Subcutaneous abdominal adipose tissue (tissue), 5 donors: ENCODE results near the gene TPK1.

Experiments used
- H3K27ac ChIP-seq: one replicate; pipeline ENCODE4 v1.7.0; 2013; ENCODE audit warnings: low read depth, mild to moderate bottlenecking, inconsistent platforms, low read length, moderate library complexity
- H3K27me3 ChIP-seq, 5 donors: one replicate each; pipeline ENCODE4 v1.7.0; 2013; ENCODE audit warnings: low read length in 5 of 5, inconsistent platforms in 1 of 5; ENCODE audit not compliant: control insufficient read depth in 5 of 5, insufficient read depth in 4 of 5
- H3K36me3 ChIP-seq, 5 donors: one replicate each; pipeline ENCODE4 v1.7.0; 2013; ENCODE audit warnings: low read length in 5 of 5; ENCODE audit not compliant: control insufficient read depth in 5 of 5, insufficient read depth in 5 of 5
- H3K4me1 ChIP-seq, 5 donors: one replicate each; pipeline ENCODE4 v1.7.0; 2013; ENCODE audit warnings: low read length in 5 of 5, mild to moderate bottlenecking in 3 of 5, moderate library complexity in 1 of 5; ENCODE audit not compliant: control insufficient read depth in 5 of 5, insufficient read depth in 5 of 5
- H3K4me3 ChIP-seq, 5 donors: one replicate each; pipeline ENCODE4 v1.7.0; 2013; ENCODE audit warnings: low read length in 5 of 5, low read depth in 1 of 5
- H3K9ac ChIP-seq, 5 donors: one replicate each; pipeline ENCODE4 v1.7.0; 2013; ENCODE audit warnings: low read length in 5 of 5, mild to moderate bottlenecking in 4 of 5, moderate library complexity in 3 of 5
- H3K9me3 ChIP-seq, 5 donors: one replicate each; pipeline ENCODE4 v1.7.0; 2013; ENCODE audit warnings: low read length in 5 of 5; ENCODE audit not compliant: control insufficient read depth in 5 of 5
- donor health status: healthy.
- donor health status: healthy.
- donor health status: healthy.
- donor health status: healthy.
- donor health status: healthy.

Gene TPK1

DNA sequence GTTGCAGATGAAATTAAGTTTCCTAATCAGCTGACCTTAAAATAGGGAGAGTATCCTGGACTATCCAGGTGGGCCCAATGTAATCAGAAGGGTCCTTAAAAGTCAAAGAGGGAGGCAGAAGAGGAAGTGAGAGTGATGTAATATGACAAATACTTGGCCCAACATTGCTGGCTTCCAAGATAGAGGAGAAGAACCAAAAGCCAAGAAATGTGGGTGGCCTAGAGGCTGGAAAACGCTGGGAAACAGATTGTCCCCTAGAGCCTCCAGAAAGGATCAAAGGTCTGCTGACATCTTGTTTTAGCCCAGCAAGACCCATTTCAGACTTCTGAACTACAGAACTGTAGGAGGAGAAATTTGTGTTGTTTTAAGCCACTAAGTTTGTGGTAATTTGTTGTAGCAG lies 352.7 kb downstream of the TPK1 start:
- Histone ChIP-seq H3K4me1 (peaks cover 0 to 2% (median 0%) of the 10 kb centered on the region in 5 donors), H3K36me3 (no peaks in the 10 kb centered on the region), H3K4me3 (no peak overlapping the region), H3K9ac (no peak overlapping the region), H3K9me3 (peaks cover 0 to 3% (median 0%) of the 10 kb centered on the region in 5 donors), H3K27me3 (no peaks in the 10 kb centered on the region), H3K27ac (no peak overlapping the region)

DNA sequence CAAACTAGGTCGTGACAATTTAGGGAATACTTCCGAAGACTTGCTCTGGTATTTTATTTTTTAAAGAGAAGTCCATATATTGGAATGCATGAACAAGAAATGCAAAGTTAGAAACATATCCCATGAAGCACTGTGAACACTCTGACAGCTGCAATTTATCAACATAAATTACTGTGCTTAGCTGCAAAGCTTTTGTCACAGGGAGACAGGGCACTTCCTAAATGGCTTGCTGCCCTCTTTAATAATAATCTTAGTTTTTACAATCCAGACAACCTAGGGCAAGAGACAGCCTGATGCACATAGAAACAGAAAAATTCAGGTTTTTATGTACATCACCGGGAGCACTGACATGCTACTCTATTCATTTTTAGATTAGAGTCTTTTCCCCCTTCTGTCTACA lies 354.0 kb downstream of the TPK1 start:
- Histone ChIP-seq H3K9ac (no peak overlapping the region), H3K27me3 (no peaks in the 10 kb centered on the region), H3K9me3 (peaks cover 0 to 3% (median 0%) of the 10 kb centered on the region in 5 donors), H3K27ac (no peak overlapping the region), H3K4me1 (peaks cover 0 to 2% (median 0%) of the 10 kb centered on the region in 5 donors), H3K4me3 (no peak overlapping the region), H3K36me3 (no peaks in the 10 kb centered on the region)

DNA sequence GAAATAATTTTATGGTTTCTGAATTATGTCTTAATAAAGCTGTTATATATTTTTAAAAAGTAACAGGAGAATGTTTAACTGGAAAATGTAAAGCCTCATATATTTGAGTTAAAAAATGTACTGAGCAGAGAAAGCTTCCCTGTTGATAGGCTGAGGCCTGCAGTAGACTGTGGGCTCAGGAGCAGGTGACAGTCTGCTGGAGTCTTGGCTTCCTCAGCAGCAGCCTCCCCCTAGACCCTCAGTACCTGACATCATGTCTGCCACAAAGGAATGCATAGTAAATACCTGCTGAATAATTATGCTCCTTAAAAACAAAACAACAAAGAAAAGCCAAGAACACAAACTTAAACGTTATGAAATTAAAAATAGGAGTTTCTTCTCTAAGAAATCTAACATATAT lies 358.5 kb downstream of the TPK1 start:
- no peaks in the 10 kb centered on the region for H3K9me3 ChIP-seq
- no peak overlapping the region for H3K27ac ChIP-seq
- H3K4me3 ChIP-seq: no peak overlapping the region
- H3K27me3 ChIP-seq: no peaks in the 10 kb centered on the region
- no peak overlapping the region for H3K9ac ChIP-seq
- no peaks in the 10 kb centered on the region for H3K36me3 ChIP-seq
- peaks cover 0 to 2% (median 0%) of the 10 kb centered on the region in 5 donors for H3K4me1 ChIP-seq

DNA sequence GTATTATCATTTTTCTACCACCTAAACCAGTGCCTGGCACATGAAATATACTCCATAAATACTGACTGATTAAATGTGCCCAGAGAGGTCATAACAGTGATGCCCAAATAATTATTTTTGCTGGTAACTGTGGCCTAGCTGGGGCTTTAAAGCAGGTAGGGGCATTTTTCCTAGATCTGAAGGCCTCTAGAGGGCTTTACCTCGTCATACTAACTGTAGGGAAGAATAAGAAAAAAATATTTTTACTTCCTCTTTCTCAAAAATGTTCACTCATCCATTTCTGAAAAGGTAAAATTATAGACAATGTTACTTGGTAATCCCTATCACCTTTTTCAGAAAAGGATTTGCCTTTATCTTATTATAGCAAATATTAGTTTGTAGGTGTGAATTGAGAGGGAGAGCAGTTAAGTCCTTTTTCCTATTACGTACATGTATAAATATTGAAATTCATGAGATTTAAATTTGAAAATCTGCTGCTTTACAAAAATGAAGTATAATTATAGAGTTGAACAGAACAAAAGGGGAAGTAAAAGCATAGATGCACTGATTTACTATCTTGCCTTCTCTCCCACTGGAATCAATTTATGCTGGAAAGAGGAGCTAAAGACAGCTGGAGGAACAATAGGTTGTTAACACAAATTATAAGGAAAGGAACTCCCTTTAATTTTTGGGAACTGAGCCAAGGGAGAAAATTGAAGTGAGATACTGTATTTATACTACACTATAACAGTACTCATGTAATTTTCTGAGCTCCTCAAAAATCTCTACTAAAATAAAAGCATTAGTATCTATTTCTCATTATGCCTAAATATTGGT lies 360.8 kb downstream of the TPK1 start:
- no peaks in the 10 kb centered on the region for H3K36me3 ChIP-seq
- H3K4me1 ChIP-seq: no peaks in the 10 kb centered on the region
- no peaks in the 10 kb centered on the region for H3K9me3 ChIP-seq
- no peak overlapping the region for H3K9ac ChIP-seq
- no peak overlapping the region for H3K4me3 ChIP-seq
- H3K27me3 ChIP-seq: no peaks in the 10 kb centered on the region
- H3K27ac ChIP-seq: no peak overlapping the region

DNA sequence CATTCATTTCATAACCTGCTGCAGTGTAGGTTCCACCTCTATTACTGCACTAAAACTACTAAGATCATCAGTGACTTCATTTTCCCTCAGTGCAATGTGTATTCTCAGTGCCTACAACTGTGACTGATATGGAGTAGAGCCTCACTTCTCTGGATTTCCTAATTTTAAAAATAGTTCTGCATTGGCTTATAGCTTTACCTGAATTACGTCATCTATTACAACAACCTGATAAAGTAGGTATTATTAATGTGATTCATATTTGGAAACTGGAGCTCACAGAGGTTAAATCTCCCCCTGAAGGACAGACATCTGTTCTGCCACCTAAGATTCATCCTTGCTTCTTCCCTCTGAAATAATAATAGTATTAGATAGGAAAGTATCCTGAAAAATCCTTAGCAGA lies 361.5 kb downstream of the TPK1 start:
- no peaks in the 10 kb centered on the region for H3K27me3 ChIP-seq
- H3K4me3 ChIP-seq: no peak overlapping the region
- no peaks in the 10 kb centered on the region for H3K36me3 ChIP-seq
- no peaks in the 10 kb centered on the region for H3K4me1 ChIP-seq
- H3K27ac ChIP-seq: no peak overlapping the region
- no peak overlapping the region for H3K9ac ChIP-seq
- H3K9me3 ChIP-seq: no peaks in the 10 kb centered on the region

DNA sequence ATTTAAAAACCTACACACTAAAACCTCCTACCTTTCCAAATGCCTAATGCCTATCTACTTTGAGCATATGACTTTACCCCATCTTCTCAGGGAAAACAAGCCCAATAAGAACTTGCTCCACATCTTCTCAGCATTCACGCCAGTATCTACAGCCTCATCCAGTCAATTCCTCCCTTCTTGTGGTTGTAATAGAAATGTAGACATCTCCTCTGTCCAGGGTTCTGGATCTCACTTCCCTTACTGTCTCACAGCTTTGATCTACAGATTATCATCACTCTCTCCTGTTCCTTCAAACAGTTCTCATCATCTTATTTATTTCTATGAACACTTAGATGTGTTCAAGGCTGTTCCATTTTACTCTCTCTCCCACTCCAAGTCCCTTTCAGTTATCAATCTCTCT lies 361.9 kb downstream of the TPK1 start:
- Histone ChIP-seq H3K27ac (no peak overlapping the region), H3K36me3 (no peaks in the 10 kb centered on the region), H3K27me3 (no peaks in the 10 kb centered on the region), H3K9me3 (no peaks in the 10 kb centered on the region), H3K9ac (no peak overlapping the region), H3K4me1 (no peaks in the 10 kb centered on the region), H3K4me3 (no peak overlapping the region)

DNA sequence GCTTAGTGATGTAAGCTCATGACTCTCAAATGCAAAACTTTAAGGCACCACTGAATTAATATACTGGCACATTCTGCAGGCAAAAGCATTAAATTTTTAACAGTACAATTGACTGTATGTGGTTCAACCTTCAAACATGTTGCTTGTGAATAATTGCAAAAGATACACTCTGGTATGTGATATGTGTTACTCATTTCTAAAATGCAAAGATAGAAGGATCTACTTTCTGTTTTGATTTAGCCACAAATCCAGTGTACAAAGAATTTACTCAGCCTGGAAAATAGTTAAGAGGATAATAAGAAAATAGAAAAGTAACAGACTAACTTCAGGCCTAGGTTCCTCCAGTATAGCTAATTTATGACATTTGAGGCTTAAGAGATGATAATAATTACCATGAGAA lies 365.8 kb downstream of the TPK1 start:
- H3K4me1 ChIP-seq: no peaks in the 10 kb centered on the region
- H3K9ac ChIP-seq: no peak overlapping the region
- H3K36me3 ChIP-seq: no peaks in the 10 kb centered on the region
- H3K4me3 ChIP-seq: no peak overlapping the region
- no peaks in the 10 kb centered on the region for H3K27me3 ChIP-seq
- H3K27ac ChIP-seq: no peak overlapping the region
- no peaks in the 10 kb centered on the region for H3K9me3 ChIP-seq

DNA sequence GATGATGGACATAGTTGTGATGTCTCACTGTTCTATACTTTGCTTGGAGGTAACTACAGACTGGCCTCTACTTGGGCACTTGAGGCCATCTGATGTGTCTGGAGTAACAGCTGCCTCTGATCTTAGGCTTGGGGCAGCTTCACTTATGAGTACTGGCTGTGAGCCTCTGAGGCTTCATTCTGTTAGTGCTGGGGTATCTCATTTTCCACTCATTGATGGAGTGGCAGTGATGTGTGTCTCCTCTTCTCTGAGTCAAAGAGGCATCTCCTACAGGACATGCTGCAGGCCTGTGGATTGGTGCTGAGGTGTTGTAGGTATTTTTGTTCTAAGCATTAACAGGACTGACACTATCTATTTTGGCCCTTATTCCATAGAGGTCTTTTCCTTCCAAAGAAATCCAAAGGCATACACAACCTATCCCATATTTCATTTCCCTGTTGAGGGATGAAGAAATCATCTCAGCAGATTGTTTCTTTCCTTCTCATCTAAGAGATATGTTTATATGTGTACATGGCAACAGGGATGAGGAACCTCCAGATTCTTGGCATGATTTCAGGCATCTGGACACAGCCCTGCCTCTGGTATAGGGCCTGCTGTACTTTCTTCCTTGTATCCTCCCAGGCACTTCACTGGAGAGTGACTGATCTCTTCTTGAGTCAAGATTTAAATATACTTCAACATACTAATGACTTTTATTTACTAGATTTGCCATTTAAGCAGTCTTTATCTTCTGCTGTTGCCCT lies 366.7 kb downstream of the TPK1 start:
- Histone ChIP-seq H3K4me3 (no peak overlapping the region), H3K27ac (no peak overlapping the region), H3K4me1 (no peaks in the 10 kb centered on the region), H3K27me3 (no peaks in the 10 kb centered on the region), H3K36me3 (no peaks in the 10 kb centered on the region), H3K9me3 (no peaks in the 10 kb centered on the region), H3K9ac (no peak overlapping the region)

DNA sequence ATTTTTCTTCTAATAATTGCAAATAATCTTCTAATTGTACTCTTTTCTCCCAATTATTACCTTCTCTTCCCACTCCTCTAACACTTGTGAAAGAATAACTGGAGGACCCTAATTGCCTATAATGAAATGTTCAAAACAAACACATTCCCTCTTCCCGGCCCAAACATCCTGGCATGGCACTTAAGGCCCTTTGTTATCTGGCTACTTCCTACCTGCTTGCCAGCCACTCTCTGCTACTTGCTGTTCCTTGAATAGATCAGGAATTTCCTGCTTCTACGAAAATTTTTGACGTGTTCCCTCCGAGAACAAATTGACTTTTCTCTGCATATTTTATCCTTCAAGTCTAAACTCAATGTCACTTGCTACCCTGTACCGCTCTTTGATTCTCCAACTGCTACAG lies 376.2 kb downstream of the TPK1 start:
- H3K9me3 ChIP-seq: peaks cover 0 to 10% (median 0%) of the 10 kb centered on the region in 5 donors
- H3K4me1 ChIP-seq: peaks cover 0 to 2% (median 0%) of the 10 kb centered on the region in 5 donors

DNA sequence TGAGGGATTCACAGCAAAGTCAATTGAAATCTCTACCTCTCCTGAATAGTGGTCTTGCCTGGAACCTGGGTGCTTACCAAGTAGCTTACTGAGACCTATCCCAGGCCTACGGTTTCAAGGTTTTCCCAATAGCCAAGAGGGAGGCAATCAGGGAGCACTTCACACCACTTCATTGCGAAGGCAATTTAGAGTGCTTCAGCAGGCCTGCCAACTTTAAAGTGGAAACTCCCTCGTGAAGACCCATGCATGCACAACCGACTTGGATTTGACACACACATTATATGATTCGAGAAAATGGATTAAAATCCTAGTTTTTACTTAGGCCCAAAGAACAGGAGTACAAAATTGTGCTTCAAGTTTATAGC lies 380.8 kb downstream of the TPK1 start:
- H3K36me3 ChIP-seq: peaks cover 0 to 3% (median 0%) of the 10 kb centered on the region in 5 donors
- no peak overlapping the region for H3K27ac ChIP-seq
- peaks cover 0 to 2% (median 0%) of the 10 kb centered on the region in 5 donors for H3K4me1 ChIP-seq
- H3K4me3 ChIP-seq: no peak overlapping the region
- H3K27me3 ChIP-seq: no peaks in the 10 kb centered on the region
- no peak overlapping the region for H3K9ac ChIP-seq
- H3K9me3 ChIP-seq: no peaks in the 10 kb centered on the region

More for the DNA sequence above, 376.2 kb downstream of the TPK1 start:
- H3K4me3 ChIP-seq: no peak overlapping the region
- H3K27me3 ChIP-seq: no peaks in the 10 kb centered on the region
- H3K9ac ChIP-seq: no peak overlapping the region
- no peaks in the 10 kb centered on the region for H3K36me3 ChIP-seq
- H3K27ac ChIP-seq: no peak overlapping the region
